Skeletal muscle satellite cell (primary cell): ENCODE results near the gene IFNGR2.
"Not testable (repeated sequence)": the region's sequence is repeated elsewhere in the genome, so short reads cannot be mapped to it uniquely, and the experiment has no call there.

Source experiments
- H3K27me3 ChIP-seq: 2 replicates; pipeline ENCODE4 v1.7.0; 2013; ENCODE audit warnings: low read length; ENCODE audit not compliant: control insufficient read depth, insufficient read depth
- H3K36me3 ChIP-seq: 2 replicates; pipeline ENCODE4 v1.7.0; 2013; ENCODE audit warnings: mild to moderate bottlenecking, control low read depth, low read length; ENCODE audit not compliant: insufficient read depth
- H3K4me1 ChIP-seq: 2 replicates; pipeline ENCODE4 v1.7.0; 2013; ENCODE audit warnings: low read length; ENCODE audit not compliant: control insufficient read depth, insufficient read depth
- H3K4me2 ChIP-seq: 2 replicates; pipeline ENCODE4 v1.7.0; 2013; ENCODE audit warnings: mild to moderate bottlenecking, low read length
- H3K4me3 ChIP-seq: 2 replicates; pipeline ENCODE4 v1.7.0; 2013; ENCODE audit warnings: low read length
- H3K9ac ChIP-seq: 2 replicates; pipeline ENCODE4 v1.7.0; 2013; ENCODE audit warnings: mild to moderate bottlenecking, low read depth, low read length, moderate library complexity
- H3K9me3 ChIP-seq: replicated peaks from 2 replicates; pipeline ENCODE4 v1.7.0; 2013; ENCODE audit warnings: mild to moderate bottlenecking, control low read depth, low read length

Gene IFNGR2

DNA sequence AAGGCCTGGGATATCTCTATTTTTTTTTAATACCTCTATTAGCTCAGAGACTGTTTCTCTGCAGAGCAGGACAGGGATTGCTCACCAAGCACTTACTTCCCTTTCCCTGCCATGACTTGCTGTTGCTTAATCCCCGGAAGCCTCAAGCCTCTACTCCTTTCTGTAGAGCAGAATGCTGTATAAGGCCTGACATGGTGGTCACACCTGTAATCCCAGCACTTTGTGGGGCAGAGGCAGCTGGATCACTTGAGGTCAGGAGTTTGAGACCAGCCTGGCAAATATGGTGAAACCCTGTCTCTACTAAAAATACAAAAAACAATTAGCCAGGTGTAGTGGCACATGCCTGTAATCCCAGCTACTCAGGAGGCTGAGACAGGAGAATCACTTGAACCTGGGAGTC lies 23.3 kb upstream of the IFNGR2 start:
- peak overlapping the region; percentile 70 for H3K9ac ChIP-seq

DNA sequence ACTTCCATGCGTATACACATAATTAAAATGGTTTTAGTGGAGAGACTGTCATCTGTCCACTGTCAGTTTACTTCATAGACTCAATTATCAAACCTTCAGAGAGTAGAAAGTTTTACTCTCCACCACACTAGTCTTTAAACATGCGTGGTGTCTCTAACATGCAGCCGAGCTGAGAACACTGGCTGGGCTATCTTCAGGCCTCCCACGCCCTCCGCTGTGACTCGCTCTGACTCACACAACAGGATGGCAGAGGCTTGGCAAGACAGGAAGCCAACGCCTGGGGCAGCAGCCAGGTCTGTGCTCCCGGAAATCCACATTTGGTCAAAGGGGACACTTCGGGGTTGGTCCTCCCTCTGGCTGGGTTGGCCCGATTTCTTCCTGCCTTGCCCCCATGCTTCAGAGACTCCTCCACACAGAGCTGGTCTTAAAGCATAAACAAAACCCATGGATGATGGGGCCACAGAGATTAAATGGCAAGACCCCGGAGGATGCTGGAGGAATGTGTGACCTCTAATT lies 22.7 kb upstream of the IFNGR2 start:
- Histone ChIP-seq H3K4me1 (peaks cover 42% of the 10 kb centered on the region), H3K4me3 (peak overlapping the region; percentile 43), H3K9ac (peak overlapping the region; percentile 70), H3K9me3 (no peaks in the 10 kb centered on the region), H3K4me2 (peak overlapping the region; percentile 76), H3K36me3 (no peaks in the 10 kb centered on the region), H3K27me3 (no peaks in the 10 kb centered on the region)

More for the DNA sequence above, 23.3 kb upstream of the IFNGR2 start:
- peak overlapping the region; percentile 32 for H3K4me3 ChIP-seq
- H3K4me1 ChIP-seq: peaks cover 42% of the 10 kb centered on the region
- not testable (repeated sequence) for H3K27me3 ChIP-seq, H3K36me3 ChIP-seq, H3K9me3 ChIP-seq
- peak overlapping the region; percentile 76 for H3K4me2 ChIP-seq

DNA sequence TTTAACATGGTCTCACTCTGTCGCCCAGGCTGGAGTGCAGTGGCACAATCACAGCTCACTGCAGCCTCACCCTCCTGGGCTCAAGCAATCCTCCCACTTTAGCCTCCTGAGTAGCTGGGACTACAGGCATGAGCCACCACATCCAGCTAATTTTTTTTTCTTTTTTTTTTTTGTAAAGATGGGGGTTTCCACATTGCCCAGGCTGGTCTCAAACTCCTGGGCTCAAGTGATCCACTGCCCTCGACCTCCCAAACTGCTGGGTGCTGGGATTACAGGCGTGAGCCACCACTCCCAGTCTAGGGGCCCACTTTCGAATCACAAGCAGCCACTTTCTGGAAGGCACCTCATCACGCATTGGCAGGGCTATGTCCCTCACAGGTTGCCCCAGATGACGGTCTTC lies 21.8 kb upstream of the IFNGR2 start:
- not testable (repeated sequence) for H3K9ac ChIP-seq, H3K4me2 ChIP-seq, H3K36me3 ChIP-seq, H3K4me3 ChIP-seq, H3K9me3 ChIP-seq, H3K27me3 ChIP-seq
- peaks cover 42% of the 10 kb centered on the region for H3K4me1 ChIP-seq

DNA sequence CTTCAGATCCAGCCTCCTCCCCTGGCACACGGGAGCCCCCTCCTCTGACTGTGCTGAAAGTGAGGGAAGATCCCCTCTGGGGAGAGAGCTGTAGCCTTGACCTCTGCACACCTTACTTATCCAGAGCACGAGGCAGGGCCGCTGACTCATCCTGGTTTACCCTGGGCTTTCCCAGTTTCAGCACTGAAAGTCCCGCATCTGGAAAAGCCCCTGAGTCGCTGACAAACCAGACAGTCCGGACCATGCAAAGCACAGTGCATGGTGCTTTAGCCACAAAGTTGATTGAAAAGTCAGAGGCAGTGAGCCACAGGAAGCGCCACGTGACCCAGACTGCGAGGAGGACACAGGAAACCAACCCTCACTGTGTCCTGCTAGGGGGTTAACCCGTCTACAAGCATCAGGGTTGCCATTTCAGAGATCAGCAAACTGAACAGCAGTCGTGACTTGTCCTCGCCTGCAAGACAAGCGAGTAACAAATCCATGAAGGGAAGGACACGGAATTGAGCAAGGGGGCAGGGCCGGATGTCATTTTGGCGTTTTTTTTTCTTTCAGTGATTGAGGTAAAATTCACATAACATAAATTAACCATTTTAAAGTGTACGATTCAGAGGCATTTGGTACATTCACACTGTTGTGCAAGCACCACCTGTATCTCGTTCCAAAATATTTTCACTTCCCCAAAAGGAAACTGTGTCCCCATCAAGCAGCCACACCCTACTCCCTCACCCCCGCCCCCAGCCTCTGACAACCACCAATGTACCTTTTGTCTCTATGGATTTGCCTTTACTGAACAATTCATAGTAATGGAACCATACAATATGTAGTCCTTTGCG lies 19.9 kb upstream of the IFNGR2 start:
- H3K4me2 ChIP-seq: peak overlapping the region; percentile 71
- no peaks in the 10 kb centered on the region for H3K36me3 ChIP-seq
- H3K27me3 ChIP-seq: no peaks in the 10 kb centered on the region
- peak overlapping the region; percentile 39 for H3K9ac ChIP-seq
- H3K4me3 ChIP-seq: peak overlapping the region; percentile 6
- peaks cover 42% of the 10 kb centered on the region for H3K4me1 ChIP-seq
- no peaks in the 10 kb centered on the region for H3K9me3 ChIP-seq

DNA sequence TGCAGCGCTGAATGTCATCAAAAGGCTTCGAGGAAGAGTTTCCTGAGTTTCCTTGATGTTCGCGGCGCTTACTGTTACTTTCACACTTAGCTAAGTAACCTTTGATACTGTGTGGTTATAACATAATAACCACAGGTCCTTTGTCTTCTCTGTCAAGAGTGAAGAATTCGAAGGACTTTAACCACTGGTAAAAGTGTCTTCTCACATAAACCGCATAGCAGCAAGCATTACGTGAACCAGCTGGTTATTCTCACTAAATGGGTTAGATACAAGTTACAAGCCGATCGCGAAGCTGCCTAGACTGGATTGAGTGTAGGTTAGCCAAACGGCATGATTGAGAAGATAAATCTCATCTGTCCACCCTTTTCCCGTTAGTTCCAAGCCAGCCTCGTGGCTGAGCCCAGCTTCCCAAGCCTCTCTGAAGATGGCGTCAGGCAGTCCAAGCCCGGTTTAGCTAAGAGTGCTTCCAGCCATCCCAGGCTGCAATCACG lies 18.3 kb upstream of the IFNGR2 start:
- no peak overlapping the region for H3K9ac ChIP-seq
- H3K27me3 ChIP-seq: no peaks in the 10 kb centered on the region
- H3K36me3 ChIP-seq: no peaks in the 10 kb centered on the region
- H3K4me3 ChIP-seq: no peak overlapping the region
- H3K4me1 ChIP-seq: peaks cover 29% of the 10 kb centered on the region
- no peaks in the 10 kb centered on the region for H3K9me3 ChIP-seq
- no peak overlapping the region for H3K4me2 ChIP-seq

DNA sequence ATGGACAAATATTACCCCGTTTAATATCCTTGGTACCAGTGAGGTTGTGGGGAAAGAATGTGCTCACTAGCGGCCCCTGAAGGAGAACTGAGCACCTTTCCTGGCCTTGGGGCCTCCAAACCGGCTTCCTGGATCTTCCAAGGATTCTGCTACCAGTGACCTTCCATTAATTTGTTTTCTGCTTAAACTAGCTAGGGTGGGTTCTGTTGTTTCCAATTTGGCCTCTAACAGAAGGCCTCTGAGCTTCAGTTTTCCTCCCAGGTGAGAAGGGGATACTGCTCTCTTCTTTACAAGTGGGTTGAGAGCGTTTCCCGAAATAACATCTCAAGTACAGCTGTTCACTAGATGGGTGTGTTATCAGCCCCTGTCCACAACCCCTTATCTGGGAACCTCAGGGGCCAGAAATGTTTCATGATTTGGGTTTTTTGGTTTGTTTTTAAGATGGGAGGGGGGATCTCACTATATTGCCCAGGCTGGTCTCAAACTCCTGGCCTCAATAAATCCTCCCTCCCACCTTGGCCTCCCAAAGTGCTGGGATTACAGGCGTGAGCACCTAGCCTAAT lies 16.9 kb upstream of the IFNGR2 start:
- H3K4me3 ChIP-seq: no peak overlapping the region
- H3K4me2 ChIP-seq: no peak overlapping the region
- H3K36me3 ChIP-seq: no peaks in the 10 kb centered on the region
- H3K4me1 ChIP-seq: peaks cover 17% of the 10 kb centered on the region
- H3K9me3 ChIP-seq: no peaks in the 10 kb centered on the region
- H3K9ac ChIP-seq: no peak overlapping the region
- H3K27me3 ChIP-seq: no peaks in the 10 kb centered on the region

DNA sequence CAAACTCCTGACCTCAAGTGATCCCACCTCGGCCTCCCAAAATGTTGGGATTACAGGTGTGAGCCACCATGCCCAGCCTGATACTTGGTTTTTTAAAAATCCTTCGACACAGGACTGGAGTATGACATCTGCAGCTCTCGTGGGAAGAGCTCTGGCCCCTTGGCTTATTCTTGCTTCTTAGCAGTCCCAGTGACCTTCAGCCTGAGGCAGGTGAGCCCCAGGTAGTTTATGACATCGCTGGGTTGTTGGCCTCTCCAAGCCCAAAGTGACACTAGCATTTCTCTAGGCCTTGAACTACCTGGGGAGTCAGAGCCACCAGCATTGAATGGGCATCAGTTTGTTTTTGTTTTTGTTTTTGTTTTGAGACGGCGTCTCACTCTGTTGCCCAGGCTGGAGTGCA lies 15.9 kb upstream of the IFNGR2 start:
- no peaks in the 10 kb centered on the region for H3K9me3 ChIP-seq
- no peaks in the 10 kb centered on the region for H3K36me3 ChIP-seq
- H3K27me3 ChIP-seq: no peaks in the 10 kb centered on the region
- H3K4me2 ChIP-seq: no peak overlapping the region
- no peak overlapping the region for H3K4me3 ChIP-seq
- peaks cover 16% of the 10 kb centered on the region for H3K4me1 ChIP-seq
- no peak overlapping the region for H3K9ac ChIP-seq

DNA sequence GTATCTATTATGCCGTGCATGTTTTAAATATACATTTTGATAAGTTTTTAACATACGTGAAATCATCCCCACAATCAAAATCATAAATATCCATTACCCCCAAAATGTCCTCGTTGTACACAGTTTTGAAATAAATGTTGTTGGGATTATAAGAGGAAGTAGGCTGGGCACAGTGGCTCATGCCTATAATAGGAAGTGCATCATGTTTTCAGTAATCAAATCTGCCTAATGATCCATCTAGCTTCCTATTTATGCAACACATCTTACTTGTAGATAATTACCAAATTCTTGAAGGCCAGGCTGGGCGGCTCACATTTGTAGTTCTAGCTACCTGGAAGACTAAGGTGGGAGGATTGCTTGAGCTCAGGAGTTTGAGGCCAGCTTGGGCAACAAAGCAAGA lies 15.0 kb upstream of the IFNGR2 start:
- no peaks in the 10 kb centered on the region for H3K36me3 ChIP-seq
- H3K4me2 ChIP-seq: no peak overlapping the region
- no peaks in the 10 kb centered on the region for H3K27me3 ChIP-seq
- H3K9ac ChIP-seq: no peak overlapping the region
- no peaks in the 10 kb centered on the region for H3K9me3 ChIP-seq
- no peak overlapping the region for H3K4me3 ChIP-seq
- H3K4me1 ChIP-seq: peaks cover 7% of the 10 kb centered on the region

DNA sequence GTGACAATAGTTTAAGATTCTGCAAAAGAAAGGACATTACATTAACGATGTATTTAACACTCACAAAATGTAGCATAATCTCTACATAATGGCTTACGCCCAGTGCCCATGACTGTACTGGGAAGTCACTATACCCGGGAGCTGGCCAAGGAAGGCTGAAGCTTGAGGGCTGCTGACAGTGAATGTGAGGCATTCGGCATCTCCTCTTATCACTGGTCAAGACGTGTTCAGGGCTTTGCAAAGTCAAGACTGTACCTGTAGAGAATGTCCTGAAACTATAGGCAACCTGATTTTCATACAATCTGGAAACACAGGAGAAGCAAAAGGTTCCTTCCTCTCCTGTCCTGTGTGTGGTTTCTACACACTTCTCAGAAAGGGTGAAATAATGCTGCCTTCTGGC lies 12.7 kb upstream of the IFNGR2 start:
- H3K27me3 ChIP-seq: no peaks in the 10 kb centered on the region
- H3K9ac ChIP-seq: no peak overlapping the region
- H3K4me2 ChIP-seq: no peak overlapping the region
- no peaks in the 10 kb centered on the region for H3K36me3 ChIP-seq
- H3K4me1 ChIP-seq: peaks cover 2% of the 10 kb centered on the region
- no peak overlapping the region for H3K4me3 ChIP-seq
- no peaks in the 10 kb centered on the region for H3K9me3 ChIP-seq

DNA sequence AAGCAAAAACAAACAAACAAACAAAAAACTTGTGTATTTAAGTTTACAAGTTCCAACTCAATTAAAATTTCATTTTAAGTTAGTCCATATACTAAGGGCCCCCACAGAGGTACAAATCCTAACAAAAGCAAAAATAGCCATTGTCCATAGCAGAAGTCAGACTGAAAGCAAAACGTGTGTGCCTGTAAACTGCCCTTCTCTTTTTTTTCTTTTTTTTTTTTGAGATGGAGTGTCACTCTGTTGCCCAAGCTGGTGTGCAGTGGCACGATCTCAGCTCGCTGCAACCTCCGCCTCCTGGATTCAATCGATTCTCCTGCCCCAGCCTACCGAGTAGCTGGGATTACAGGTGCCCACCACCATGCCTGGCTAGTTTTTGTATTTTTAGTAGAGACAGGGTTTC lies 11.6 kb upstream of the IFNGR2 start:
- no peak overlapping the region for H3K9ac ChIP-seq
- H3K9me3 ChIP-seq: no peaks in the 10 kb centered on the region
- no peak overlapping the region for H3K4me2 ChIP-seq
- peaks cover 14% of the 10 kb centered on the region for H3K4me1 ChIP-seq
- no peaks in the 10 kb centered on the region for H3K27me3 ChIP-seq
- no peaks in the 10 kb centered on the region for H3K36me3 ChIP-seq
- no peak overlapping the region for H3K4me3 ChIP-seq

DNA sequence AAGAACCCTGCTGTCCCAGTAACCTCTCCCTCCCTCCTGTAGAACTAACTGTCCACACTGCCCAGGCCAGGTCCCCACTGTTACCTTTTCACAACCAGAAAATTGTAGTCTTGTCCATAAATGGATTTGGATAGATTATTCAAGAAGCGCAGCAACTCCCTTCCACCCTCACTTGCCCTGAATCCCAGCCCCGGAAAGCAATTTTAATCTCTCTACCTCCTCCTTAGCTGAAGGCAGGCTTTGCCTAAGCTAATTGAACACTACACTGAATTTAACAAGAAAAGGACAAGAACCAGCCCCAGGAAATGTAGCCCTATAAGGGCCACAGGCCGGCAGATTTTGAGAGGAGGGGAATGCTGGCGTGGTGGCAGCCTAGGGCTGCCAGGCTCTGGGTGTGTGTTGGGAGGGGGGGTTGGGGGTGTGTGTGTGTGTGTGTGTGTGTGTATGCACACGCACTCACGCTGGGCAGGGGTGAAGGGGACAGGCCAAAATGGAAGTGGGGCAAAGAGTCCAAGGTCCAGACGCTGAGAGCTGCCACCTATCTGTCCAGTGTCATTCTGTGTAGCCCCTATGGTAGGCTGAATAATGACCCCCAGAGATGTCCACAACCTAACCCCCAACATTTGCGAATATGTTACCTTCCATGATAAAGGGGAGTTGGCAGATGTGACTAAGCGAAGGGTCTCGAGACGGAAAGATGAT lies 10.8 kb upstream of the IFNGR2 start:
- Histone ChIP-seq H3K27me3 (no peaks in the 10 kb centered on the region), H3K9me3 (no peaks in the 10 kb centered on the region), H3K9ac (no peak overlapping the region), H3K36me3 (no peaks in the 10 kb centered on the region), H3K4me3 (no peak overlapping the region), H3K4me2 (no peak overlapping the region), H3K4me1 (peaks cover 22% of the 10 kb centered on the region)
